Measurements from ENCODE around the gene GPR152. TPM values are rescaled to one million over a fixed set of nuclear protein-coding genes. Genes with fewer than 3 reads are reported as not detected.

GPR152 gene
- total and polyA plus RNA-seq, 5 donors from 2014 or later: 0.13 to 0.84 (median 0.35) TPM; not detected in 1

DNA sequence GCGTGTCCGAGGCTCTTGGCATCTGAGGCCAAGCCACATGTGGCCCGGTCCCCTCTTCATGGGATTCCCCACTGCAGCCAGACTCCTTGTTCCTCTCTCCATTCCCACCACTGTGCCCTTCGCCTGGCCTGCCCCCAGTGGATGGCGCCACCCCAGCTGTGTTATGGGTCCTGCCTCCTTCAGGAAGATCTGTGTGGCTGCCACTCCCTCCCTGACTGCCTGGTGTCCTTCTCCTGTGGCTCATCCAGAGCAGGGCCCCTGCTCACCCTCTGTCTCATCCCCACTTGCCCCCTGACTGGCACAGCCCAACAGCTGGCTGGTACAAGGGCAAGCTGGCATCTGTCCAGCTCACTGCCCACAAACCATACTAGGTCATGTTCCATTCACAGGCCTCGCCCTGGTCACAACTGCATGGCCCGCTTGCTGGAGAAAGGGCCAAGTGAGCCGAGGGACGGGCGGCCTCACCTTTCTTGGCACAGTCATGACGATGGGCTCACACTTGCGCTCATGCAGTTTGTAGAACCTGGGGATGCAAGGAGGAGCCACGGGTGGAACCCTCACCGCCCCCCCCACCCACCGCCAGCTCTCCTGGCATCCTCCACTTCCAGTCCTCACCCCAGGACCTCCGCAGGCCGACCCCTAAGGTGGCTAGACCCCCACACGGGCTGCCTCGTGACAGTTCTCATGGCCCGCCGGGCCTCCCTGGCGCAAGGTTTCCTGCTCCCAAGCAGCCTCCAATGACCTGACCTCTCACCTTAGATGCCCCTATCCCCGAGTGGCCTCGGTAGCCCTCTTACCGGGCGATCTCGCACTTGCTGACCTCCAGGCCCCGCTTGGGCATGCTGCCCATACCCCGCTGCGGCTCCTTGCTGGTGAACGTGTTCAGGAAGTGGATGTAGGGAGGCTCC lies 13.0 kb downstream of the GPR152 start:
- H3K36me3 Mint-ChIP-seq: peaks cover 5% of the 10 kb centered on the region
- H3K27ac Mint-ChIP-seq: peak overlapping the region; percentile 92 to 98 (median 94)
- no peaks in the 10 kb centered on the region for H3K27me3 ChIP-seq (ENCODE audit: control insufficient read depth, insufficient read depth, low read length)
- H3K4me3 ChIP-seq (ENCODE audit: low read depth, low read length): peak overlapping the region; percentile 70
- H3K27ac ChIP-seq (ENCODE audit: insufficient read depth, low read length, poor library complexity, severe bottlenecking): peak overlapping the region; percentile 94
- no peaks in the 10 kb centered on the region for H3K9me3 ChIP-seq (ENCODE audit: control insufficient read depth in 2 of 2, low read length in 2 of 2)
- peaks cover 93% of the 10 kb centered on the region for H3K4me1 ChIP-seq (ENCODE audit: control insufficient read depth, insufficient read depth, low read length, poor library complexity, severe bottlenecking)
- ATAC-seq (ENCODE audit: low read depth in 2 of 2) (no peak), DNase-seq (no peak)
- H3K4me3 Mint-ChIP-seq: peak overlapping the region; percentile 97 to 99 (median 98)
- H3K27me3 Mint-ChIP-seq: no peaks in the 10 kb centered on the region
- peaks cover 0 to 2% (median 0%) of the 10 kb centered on the region in 7 donors for H3K9me3 Mint-ChIP-seq
- peaks cover 7% of the 10 kb centered on the region for H3K36me3 ChIP-seq (ENCODE audit: control insufficient read depth, insufficient read depth, low read length)
- H3K4me1 Mint-ChIP-seq: peaks cover 6 to 73% (median 31%) of the 10 kb centered on the region in 4 donors

DNA sequence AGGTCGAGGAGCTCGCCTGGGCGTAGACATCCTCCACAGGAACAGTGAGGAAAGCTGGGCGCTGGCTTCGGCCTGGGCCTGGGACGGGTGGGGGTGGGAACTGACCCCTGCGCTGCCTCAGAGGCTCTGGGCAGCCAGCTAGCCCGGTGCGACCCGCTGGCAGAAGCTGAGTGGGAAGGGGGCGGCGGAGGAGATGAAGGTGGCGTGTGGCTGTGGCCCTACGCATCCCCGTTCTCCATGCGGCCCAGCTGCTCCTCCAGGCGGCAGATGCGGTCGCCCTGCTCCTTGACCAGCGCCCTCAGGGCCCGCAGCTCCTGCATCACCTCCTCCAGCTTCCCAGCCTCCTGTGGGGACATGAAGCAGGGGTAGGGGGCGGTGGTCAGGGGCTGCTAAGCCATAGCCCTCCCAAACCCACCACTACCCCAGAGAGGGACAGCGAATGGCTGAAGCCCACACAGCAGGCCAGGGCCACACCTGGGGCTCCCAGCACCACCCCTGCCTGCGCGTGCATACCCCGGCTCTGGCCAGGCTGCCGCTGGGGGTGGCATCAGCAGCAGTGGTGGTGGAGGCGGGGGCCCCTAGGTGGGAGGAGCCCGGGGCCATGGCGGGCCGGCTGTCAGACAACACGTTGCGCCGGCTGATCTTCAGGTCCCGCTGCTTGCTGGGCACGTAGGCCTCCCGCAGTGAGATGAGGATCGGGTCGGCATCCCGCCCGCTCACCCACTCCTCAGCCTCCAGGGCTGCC lies 14.2 kb downstream of the GPR152 start:
- DNase-seq (peak; percentile 74 to 85 (median 76)), ATAC-seq (ENCODE audit: low read depth in 2 of 2) (peak; percentile 35 to 41)
- no peaks in the 10 kb centered on the region for H3K27me3 Mint-ChIP-seq
- Histone ChIP-seq H3K36me3 (ENCODE audit: control insufficient read depth, insufficient read depth, low read length) (peaks cover 9% of the 10 kb centered on the region), H3K9me3 (ENCODE audit: control insufficient read depth in 2 of 2, low read length in 2 of 2) (no peaks in the 10 kb centered on the region), H3K4me3 (ENCODE audit: low read depth, low read length) (peak overlapping the region; percentile 88), H3K27ac (ENCODE audit: insufficient read depth, low read length, poor library complexity, severe bottlenecking) (peak overlapping the region; percentile 94), H3K27me3 (ENCODE audit: control insufficient read depth, insufficient read depth, low read length) (no peaks in the 10 kb centered on the region), H3K4me1 (ENCODE audit: control insufficient read depth, insufficient read depth, low read length, poor library complexity, severe bottlenecking) (peaks cover 94% of the 10 kb centered on the region)
- peaks cover 5% of the 10 kb centered on the region for H3K36me3 Mint-ChIP-seq
- peaks cover 6 to 75% (median 30%) of the 10 kb centered on the region in 4 donors for H3K4me1 Mint-ChIP-seq
- H3K4me3 Mint-ChIP-seq: peak overlapping the region; percentile 97 to 99 (median 98)
- peak overlapping the region; percentile 92 to 94 (median 94) for H3K27ac Mint-ChIP-seq
- no peaks in the 10 kb centered on the region for H3K9me3 Mint-ChIP-seq

DNA sequence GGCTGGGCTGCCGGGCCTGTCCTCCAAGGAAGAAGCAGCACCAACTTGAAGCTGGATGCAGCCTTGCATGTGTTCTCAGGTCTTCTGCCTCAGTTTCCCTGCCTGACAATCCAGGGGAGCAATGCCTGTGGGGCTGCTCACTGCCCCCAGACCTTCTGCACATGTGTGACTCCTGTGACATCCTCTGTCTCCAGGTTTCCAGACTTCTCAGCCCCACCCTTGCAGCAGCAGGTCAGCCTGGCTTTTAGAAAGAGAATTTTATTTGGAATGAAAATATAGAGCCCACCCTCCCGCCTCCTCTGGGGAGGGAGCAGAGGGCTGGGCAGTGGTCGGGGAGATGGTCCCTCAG lies 14.7 kb downstream of the GPR152 start:
- H3K27me3 ChIP-seq (ENCODE audit: control insufficient read depth, insufficient read depth, low read length): no peaks in the 10 kb centered on the region
- H3K4me1 ChIP-seq (ENCODE audit: control insufficient read depth, insufficient read depth, low read length, poor library complexity, severe bottlenecking): peaks cover 94% of the 10 kb centered on the region
- peak overlapping the region; percentile 88 for H3K4me3 ChIP-seq (ENCODE audit: low read depth, low read length)
- Mint-ChIP-seq H3K36me3 (peaks cover 5% of the 10 kb centered on the region), H3K27ac (peak overlapping the region; percentile 92 to 94 (median 94)), H3K27me3 (no peaks in the 10 kb centered on the region), H3K4me3 (peak overlapping the region; percentile 97 to 99 (median 98)), H3K4me1 (peaks cover 6 to 78% (median 30%) of the 10 kb centered on the region in 4 donors), H3K9me3 (no peaks in the 10 kb centered on the region)
- H3K9me3 ChIP-seq (ENCODE audit: control insufficient read depth in 2 of 2, low read length in 2 of 2): no peaks in the 10 kb centered on the region
- peaks cover 9% of the 10 kb centered on the region for H3K36me3 ChIP-seq (ENCODE audit: control insufficient read depth, insufficient read depth, low read length)
- peak overlapping the region; percentile 94 for H3K27ac ChIP-seq (ENCODE audit: insufficient read depth, low read length, poor library complexity, severe bottlenecking)
- DNase-seq (no peak), ATAC-seq (ENCODE audit: low read depth in 2 of 2) (no peak)

DNA sequence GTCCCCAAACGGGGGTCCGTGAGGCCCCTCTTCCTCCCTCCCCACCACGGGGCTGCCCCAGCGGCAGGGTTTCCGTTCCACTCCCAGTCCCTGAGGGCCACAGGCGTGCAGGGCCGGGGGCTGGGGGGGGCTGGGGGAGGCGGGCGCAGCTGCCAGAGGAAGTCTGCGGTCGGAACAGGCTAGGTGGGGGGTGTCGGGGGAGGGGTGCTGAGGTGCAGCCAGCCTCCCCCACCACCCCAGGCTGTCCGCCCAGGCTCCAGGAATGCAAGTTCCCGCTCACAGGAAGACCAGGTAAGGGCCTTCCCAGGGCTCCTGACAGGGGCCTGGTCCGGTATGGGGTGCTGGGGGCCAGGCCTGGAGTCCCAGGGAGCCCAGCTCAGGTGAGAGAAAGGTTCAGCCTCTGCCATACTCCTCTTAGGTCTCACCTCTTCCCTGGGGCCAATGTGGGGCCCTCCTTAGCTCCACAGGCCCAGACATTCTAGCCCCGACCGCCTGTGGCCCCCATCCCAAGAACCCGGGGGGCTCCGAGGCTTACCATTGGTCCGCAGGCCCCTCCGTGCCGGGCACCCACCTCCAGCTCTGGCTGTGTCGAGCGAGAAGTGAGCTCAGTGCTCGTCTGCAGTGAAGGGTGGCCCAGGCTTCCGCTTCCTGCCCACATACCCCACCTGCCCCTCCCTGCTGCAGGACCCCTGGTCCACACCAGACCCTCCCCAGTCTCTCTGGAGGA lies 15.3 kb downstream of the GPR152 start, which contains the start of gene PTPRCAP:
TSS of gene PTPRCAP (minus strand) at position 601 of the 727 bp plus-strand sequence. CDS start at position 538, 63 bp downstream.
- no peaks in the 10 kb centered on the region for H3K9me3 ChIP-seq (ENCODE audit: control insufficient read depth in 2 of 2, low read length in 2 of 2)
- Mint-ChIP-seq H3K27ac (peak within 1 kb of the TSS; percentile 92 to 94 (median 94)), H3K4me3 (peak within 1 kb of the TSS; percentile 97 to 99 (median 98)), H3K9me3 (no peaks in the 10 kb centered on the region), H3K36me3 (peaks cover 5% of the 10 kb centered on the region), H3K4me1 (peaks cover 4 to 78% (median 30%) of the 10 kb centered on the region in 4 donors), H3K27me3 (no peaks in the 10 kb centered on the region)
- peak; percentile 72 to 90 (median 84) for DNase-seq
- H3K4me1 ChIP-seq (ENCODE audit: control insufficient read depth, insufficient read depth, low read length, poor library complexity, severe bottlenecking): peaks cover 93% of the 10 kb centered on the region
- peaks cover 12% of the 10 kb centered on the region for H3K36me3 ChIP-seq (ENCODE audit: control insufficient read depth, insufficient read depth, low read length)
- peak within 1 kb of the TSS; percentile 94 for H3K27ac ChIP-seq (ENCODE audit: insufficient read depth, low read length, poor library complexity, severe bottlenecking)
- ATAC-seq (ENCODE audit: low read depth in 2 of 2): peak; percentile 64 to 67
- no peaks in the 10 kb centered on the region for H3K27me3 ChIP-seq (ENCODE audit: control insufficient read depth, insufficient read depth, low read length)
- peak within 1 kb of the TSS; percentile 90 for H3K4me3 ChIP-seq (ENCODE audit: low read depth, low read length)

DNA sequence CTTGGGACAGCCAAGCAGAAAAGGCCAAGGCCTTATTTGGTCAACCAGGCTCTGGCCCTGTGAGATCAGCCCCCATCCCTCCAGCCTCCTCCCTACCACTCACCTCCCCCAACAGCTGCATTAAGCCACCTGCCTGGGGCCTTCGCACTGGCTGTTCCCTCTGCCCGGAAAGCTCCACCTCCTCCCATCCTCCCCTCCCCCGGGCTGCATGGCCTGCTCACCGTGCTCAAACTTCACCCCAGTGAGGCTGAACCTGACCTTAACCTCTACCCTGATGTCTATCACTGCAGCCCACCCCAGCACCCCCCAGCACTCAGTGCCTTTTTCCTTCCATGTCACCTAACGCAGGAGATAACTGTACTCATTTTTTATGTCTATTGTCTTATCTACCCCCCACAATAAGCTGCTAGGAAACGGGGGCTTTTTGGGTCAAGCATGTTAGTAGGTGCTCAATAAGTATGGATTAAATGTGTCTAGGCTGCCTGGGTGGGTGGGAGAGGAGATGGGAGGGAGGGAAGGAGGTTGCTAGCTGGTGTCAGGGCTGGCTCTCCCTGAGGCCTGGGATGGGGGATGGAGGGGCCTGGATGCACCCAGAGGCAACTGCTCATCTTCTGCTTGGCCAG lies 16.0 kb downstream of the GPR152 start:
- Histone ChIP-seq H3K27me3 (ENCODE audit: control insufficient read depth, insufficient read depth, low read length) (no peaks in the 10 kb centered on the region), H3K36me3 (ENCODE audit: control insufficient read depth, insufficient read depth, low read length) (peaks cover 18% of the 10 kb centered on the region), H3K27ac (ENCODE audit: insufficient read depth, low read length, poor library complexity, severe bottlenecking) (peak overlapping the region; percentile 94), H3K9me3 (ENCODE audit: control insufficient read depth in 2 of 2, low read length in 2 of 2) (no peaks in the 10 kb centered on the region), H3K4me1 (ENCODE audit: control insufficient read depth, insufficient read depth, low read length, poor library complexity, severe bottlenecking) (peaks cover 88% of the 10 kb centered on the region), H3K4me3 (ENCODE audit: low read depth, low read length) (peak overlapping the region; percentile 90)
- Mint-ChIP-seq H3K27ac (peak overlapping the region; percentile 86 to 94 (median 92)), H3K9me3 (no peaks in the 10 kb centered on the region), H3K36me3 (peaks cover 10% of the 10 kb centered on the region), H3K4me1 (peaks cover 0 to 79% (median 30%) of the 10 kb centered on the region in 4 donors), H3K27me3 (no peaks in the 10 kb centered on the region), H3K4me3 (peak overlapping the region; percentile 97 to 99 (median 98))
- ATAC-seq (ENCODE audit: low read depth in 2 of 2) (peak; percentile 29 to 33), DNase-seq (peak in 2 of 3 donors; percentile 56 to 83)

DNA sequence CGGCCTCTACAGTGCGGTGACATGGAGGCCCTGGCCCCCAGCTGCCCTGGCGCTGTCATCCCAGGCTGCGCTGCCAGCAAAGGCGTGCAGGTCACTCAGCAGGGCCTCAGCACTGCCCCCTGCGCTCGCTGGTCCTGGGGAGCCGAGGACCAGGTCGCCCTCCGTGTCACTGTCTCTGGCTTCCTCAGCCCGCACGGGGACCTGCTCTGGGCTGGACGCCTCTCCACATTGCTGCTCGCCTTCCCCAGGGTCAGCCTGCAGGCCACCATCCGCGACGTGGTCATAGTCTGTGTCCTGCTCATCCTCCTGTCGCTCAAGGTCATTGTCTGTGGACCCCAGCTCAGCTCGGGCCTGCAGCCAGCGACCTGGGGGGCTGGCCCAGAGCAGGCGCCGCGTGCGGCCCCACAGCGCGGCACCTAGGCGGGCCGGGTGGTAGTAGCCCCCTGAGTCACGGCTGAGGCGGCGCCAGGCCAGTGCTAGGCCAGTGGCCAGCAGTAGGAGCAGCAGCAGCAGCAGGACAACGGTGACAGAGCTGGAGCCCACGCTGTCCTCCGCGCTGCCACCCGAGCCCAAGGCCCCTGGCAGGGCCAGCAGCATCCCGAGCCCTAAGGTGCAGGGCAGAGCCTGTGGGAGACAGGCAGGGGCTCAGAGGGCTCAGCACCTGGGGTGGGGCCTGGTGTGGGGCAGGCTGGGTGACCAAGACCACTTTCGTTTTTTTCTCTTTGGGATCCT lies 16.6 kb downstream of the GPR152 start:
- H3K4me1 Mint-ChIP-seq: peaks cover 0 to 79% (median 31%) of the 10 kb centered on the region in 4 donors
- peaks cover 81% of the 10 kb centered on the region for H3K4me1 ChIP-seq (ENCODE audit: control insufficient read depth, insufficient read depth, low read length, poor library complexity, severe bottlenecking)
- peak overlapping the region; percentile 90 for H3K4me3 ChIP-seq (ENCODE audit: low read depth, low read length)
- ATAC-seq (ENCODE audit: low read depth in 2 of 2) (no peak), DNase-seq (no peak)
- H3K27me3 Mint-ChIP-seq: no peaks in the 10 kb centered on the region
- no peaks in the 10 kb centered on the region for H3K9me3 Mint-ChIP-seq
- H3K27ac Mint-ChIP-seq: peak overlapping the region in 2 of 3 donors; percentile 82 to 92
- no peaks in the 10 kb centered on the region for H3K9me3 ChIP-seq (ENCODE audit: control insufficient read depth in 2 of 2, low read length in 2 of 2)
- peaks cover 10% of the 10 kb centered on the region for H3K36me3 Mint-ChIP-seq
- H3K36me3 ChIP-seq (ENCODE audit: control insufficient read depth, insufficient read depth, low read length): peaks cover 20% of the 10 kb centered on the region
- H3K27me3 ChIP-seq (ENCODE audit: control insufficient read depth, insufficient read depth, low read length): no peaks in the 10 kb centered on the region
- H3K27ac ChIP-seq (ENCODE audit: insufficient read depth, low read length, poor library complexity, severe bottlenecking): peak overlapping the region; percentile 94
- peak overlapping the region; percentile 97 to 99 (median 98) for H3K4me3 Mint-ChIP-seq

Data from CD4-positive, CD25-positive, alpha-beta regulatory T cell (primary cell).